Ramos (cell line): Measurements from ENCODE around the gene LRRC2.
"Not testable (repeated sequence)": the region's sequence is repeated elsewhere in the genome, so short reads cannot be mapped to it uniquely, and the experiment has no call there.

ENCODE experiments used
- in situ Hi-C: fragments of 300-500 bp; cut with MboI; formaldehyde crosslinking; loops from one replicate; pipeline ENCODE4 v1.14.3; 2022; ENCODE audit warnings: low sequenced_read_pairs; ENCODE audit not compliant: unreplicated experiment

LRRC2 gene

DNA sequence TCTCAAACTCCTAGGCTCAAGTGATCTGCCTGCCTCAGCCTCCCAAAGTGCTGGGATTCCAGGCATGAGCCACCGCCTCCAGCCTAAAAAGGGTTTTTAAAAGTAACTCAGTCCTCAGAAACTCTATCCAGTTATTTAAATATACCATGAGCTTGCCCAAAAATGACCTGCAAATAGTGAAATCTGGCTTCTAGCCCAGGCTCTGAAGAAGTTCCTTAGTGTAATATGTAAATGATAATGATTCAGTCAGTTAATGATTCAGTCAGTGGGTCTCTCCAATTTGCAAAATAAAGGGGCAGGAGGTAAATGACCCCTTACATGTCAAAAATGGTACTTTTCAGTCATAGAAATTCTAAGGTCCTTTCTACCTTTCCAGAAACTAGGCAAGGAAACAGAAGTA is 28.8 kb downstream of the LRRC2 start:
- in situ Hi-C loops, result loop anchor here (25.0 kb wide), 1 partner anchor 975 kb away; no protein-coding TSS in a partner anchor

DNA sequence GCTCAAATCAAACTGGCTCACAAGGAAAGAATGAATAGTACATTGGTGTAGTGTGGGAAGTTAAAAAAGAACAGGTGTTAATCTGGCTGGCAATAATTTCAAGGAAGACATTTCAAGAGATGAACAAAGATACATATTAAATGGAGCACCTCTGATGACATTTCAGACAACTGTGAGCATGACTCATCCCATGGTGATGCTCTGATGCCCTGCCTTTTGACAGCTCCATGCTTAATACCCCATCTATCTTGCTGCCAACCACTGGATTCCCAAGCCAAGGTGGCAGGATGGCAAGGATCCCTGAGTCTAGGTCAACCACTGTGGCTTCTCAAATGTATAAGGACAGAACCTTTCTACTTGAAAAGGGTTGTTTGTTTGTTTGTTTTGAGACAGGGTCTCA is 29.3 kb downstream of the LRRC2 start:
- in situ Hi-C loops, result loop anchor here (25.0 kb wide), 1 partner anchor 974 kb away; no protein-coding TSS in a partner anchor

DNA sequence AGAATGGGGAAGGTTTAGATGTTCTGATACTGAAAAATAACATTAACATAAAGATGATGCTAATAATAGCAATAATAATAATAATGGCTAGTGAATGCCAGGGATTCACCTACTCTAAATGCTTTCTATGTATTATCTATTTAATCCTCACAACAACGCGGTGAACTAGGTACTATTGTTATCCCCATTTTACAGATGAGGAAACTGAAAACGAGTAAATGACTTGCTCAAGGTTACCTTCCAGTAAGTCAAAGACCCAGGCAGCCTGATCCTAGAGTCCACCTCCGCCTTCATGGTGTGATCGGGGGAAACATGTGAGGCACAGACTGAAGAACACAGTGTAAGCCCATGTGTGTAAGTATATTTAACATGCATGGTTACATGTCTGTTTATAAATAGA is 30.4 kb downstream of the LRRC2 start:
- in situ Hi-C loops, result loop anchor here (25.0 kb wide), 1 partner anchor 973 kb away; no protein-coding TSS in a partner anchor

DNA sequence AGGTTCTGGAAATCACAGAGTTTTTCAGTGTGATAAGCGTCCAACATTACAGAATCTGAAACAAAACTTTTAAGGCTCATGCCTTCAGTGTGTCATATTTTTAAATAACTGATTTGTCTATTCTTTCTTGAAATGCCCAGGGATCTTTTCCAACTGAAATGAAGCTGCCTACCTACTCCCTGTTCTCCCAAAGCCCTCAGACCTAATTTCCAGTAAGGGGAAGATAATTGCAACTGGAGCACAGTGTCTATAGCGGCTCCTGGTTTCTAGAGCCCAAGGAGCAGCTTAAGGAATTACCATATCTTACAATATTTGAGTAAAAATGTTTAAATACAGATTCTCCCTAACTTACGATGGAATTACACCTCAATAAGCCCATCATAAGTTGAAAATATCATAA is 33.0 kb downstream of the LRRC2 start:
- in situ Hi-C loops, result loop anchor here (25.0 kb wide), 1 partner anchor 971 kb away; no protein-coding TSS in a partner anchor

- in situ Hi-C loops, result loop anchor here (25.0 kb wide), 1 partner anchor 965 kb away; no protein-coding TSS in a partner anchor
Observed at GRCh38 chr3:46527239-46527638, 38.9 kb downstream of the LRRC2 start.

DNA sequence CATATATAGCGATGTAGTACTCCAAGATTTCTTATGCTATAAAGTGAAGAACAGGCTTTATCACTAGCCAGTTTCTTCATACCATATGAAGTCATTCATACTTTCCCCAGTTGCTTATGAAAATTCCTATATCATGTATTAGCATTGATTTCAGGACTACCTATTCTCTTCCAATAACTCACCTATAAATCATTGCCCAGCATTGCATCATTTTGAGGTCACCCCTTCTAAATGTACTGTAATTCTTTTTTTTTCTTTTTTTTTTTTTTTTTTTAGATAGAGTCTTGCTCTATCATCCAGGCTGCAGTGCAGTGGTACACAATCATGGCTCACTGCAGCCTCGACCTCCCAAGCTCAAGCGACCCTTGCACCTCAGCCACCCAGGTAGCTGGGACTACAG is 41.3 kb downstream of the LRRC2 start:
- in situ Hi-C loops, result loop anchor here (25.0 kb wide), 1 partner anchor 963 kb away; no protein-coding TSS in a partner anchor

DNA sequence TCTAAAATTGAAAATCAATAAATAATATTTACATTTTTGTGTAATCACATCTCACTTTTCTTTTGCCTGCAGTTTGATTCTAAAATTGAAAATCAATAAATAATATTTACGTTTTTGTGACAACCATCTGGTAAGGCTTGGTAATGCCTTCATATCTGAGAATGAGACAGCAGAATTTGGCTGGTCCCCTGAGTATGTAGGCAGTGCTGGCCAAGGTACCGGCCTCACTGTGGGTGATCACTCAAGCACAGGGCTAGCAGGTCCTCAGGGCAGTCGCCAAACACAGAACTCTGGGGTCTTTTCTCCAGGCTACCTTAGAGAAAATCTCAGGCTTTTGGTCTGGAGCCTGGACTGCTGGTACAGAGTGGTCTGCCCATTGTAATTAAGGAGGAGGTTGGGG is 42.1 kb downstream of the LRRC2 start:
- in situ Hi-C loops, result no loop called here

DNA sequence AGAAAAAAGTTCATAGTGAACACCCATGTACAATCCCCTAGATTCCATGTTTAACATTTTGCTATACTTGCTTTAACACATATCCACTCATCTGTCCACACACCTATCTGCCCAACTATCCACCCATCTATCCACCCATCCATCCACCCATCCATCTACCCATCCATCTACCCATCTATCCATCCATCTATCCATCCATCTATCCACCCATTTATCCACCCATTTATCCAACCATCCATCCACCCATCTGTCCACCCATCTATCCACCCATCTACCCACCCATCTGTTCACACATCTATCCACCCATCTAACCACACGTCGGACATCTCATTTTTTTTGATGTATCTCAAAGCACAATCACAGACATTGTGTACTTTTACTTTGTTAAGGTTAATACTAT is 42.5 kb downstream of the LRRC2 start:
- in situ Hi-C loops, result no loop called here

DNA sequence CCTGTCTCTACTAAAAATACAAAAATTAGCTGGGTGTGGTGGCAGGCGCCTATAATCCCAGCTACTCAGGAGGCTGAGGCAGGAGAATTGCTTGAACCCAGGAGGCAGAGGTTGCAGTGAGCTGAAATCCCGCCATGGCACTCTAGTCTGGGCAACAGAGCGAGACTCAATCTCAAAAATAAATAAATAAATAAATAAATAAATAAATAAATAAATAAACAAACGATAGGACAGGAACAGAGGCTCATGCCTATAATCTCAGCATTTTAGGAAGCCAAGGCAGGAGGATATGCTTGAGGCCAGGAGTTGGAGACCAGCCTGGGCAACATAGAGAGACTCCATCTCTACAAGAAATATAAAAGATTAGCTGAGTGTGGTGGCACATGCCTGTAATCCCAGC is 43.9 kb downstream of the LRRC2 start:
- in situ Hi-C loops, result not testable (repeated sequence)

GRCh38 chr3:46521096-46521495 is 45.0 kb downstream of the LRRC2 start:
- in situ Hi-C loops, result no loop called here

DNA sequence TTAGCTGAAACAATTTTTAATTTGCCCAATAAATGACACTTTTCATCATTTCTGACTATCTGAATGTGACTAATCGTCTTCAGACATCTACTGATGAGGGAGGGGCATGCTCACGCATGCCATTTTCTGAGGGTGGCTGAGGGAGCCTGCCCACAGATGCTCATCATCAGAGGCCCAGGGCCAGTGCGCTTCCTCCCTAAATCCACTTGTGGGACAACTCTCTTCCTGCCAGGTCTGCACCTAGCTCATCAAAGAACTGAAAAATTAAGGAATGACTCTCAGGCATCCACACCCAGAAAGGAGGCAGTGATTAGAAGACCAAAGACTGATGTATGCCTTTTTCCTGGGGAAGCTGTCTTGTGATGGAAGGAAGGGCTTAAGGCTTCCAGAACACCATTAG is 45.6 kb downstream of the LRRC2 start:
- in situ Hi-C loops, result no loop called here

DNA sequence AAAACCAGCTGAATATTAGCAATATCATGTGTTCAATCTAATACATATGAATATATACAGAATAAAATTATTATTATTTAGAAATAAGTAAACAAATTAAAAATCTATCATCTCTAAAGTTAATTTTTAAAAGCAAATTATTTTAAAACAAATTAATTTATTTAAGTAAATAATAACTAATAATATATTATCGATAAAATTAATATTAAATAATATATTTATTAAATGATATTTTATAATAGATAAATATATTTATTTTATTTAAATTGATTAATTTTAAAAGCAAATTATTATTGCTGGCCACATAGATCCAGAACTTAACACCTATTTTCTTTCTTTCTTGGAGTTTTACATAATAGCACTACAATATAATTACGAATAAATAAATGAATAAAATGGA is 46.1 kb downstream of the LRRC2 start:
- in situ Hi-C loops, result no loop called here

DNA sequence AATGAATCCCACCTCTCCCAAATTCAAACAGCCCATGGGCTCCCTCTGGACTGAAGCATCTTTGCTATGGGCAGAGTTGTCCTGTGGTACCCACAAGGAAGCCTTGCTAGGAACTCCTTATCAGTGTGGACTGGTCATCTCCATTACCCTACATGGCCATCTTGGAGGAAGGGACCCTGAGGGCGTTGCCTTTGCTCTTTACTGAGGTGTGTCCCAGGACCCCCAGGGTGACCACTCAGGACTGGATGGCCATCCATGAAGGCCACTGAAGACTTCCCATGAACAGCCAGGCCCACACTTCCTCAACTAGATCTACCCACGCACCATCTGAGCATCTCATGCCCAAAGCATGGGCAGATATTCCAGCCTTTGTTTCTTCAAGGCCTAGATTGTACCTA is 48.3 kb downstream of the LRRC2 start:
- in situ Hi-C loops, result no loop called here

- in situ Hi-C loops, result no loop called here
Observed at GRCh38 chr3:46517016-46517783, 48.9 kb downstream of the LRRC2 start.

DNA sequence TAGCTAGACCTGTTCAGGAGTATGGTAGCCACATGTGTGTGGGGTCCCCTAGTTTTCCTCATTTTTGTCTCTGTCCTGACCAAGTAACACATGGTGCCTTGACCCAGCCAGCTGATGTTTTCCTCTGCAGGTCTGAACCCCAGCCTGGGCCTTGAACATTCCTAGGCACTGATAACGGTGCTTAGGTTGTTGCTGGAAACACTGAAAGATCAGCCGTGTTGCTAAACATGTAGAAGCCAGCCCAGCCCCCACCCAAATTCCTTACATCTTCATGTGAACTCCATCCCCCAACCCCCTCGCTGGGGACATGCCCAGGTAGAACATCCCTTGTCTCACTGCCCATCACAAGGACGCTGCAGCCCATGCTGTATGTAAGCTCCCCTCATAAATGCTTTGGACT is 49.6 kb downstream of the LRRC2 start:
- in situ Hi-C loops, result no loop called here

GRCh38 chr3:46512191-46512749 is 53.8 kb downstream of the LRRC2 start:
- in situ Hi-C loops, result no loop called here

- in situ Hi-C loops, result no loop called here
Observed at GRCh38 chr3:46509661-46510187, 56.4 kb downstream of the LRRC2 start.

DNA sequence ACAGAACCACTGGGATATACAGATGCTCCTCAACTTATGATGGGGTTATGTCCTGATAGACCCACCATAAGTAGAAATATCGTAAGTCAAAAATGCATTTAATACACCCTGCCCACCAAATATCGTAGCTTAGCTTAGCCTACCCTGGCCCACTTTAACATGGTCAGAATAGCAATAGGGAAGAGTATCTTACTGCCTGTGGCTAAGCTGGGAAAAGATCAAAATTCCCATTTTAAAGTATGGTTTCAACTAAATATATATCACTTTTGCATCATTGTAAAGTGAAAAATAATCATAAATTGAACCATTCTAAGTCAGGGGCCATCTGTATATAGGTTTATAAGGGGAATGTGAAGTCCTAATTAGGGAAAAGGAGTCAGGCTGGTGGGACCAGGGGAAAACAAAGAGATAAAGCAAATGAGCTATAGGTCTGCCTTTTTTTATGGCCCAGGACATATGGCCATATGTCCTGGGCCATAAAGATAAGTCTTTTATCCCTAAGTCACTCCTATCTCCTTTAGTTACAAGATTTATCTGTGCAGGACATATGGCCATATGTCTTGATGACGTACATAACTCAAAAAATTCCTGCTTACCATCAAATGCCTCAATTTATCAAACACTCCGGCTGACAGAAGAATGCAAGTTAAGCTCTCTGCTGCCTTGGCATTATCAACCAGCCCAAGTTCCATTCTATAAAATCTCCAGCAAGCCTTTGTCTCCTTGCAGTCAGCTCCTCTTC is 57.1 kb downstream of the LRRC2 start:
- in situ Hi-C loops, result no loop called here

- in situ Hi-C loops, result no loop called here
Observed at GRCh38 chr3:46506526-46506925, 59.6 kb downstream of the LRRC2 start.

GRCh38 chr3:46505953-46506352 is 60.1 kb downstream of the LRRC2 start:
- in situ Hi-C loops, result no loop called here

- in situ Hi-C loops, result no loop called here
Observed at GRCh38 chr3:46504789-46505188, 61.3 kb downstream of the LRRC2 start.
